NT2/D1 (cell line): Measurements from ENCODE around the gene TYMP.

Experiments
- SUZ12 ChIP-seq: IDR thresholded peaks from 2 replicates; pipeline ENCODE4 v1.6.1; 2011; ENCODE audit not compliant: insufficient read length, insufficient read depth; ENCODE audit errors: extremely low read depth
- ZNF274 ChIP-seq: IDR thresholded peaks from 2 replicates; pipeline ENCODE4 v1.6.1; 2011; ENCODE audit warnings: mild to moderate bottlenecking, low read depth, low read length

DNA sequence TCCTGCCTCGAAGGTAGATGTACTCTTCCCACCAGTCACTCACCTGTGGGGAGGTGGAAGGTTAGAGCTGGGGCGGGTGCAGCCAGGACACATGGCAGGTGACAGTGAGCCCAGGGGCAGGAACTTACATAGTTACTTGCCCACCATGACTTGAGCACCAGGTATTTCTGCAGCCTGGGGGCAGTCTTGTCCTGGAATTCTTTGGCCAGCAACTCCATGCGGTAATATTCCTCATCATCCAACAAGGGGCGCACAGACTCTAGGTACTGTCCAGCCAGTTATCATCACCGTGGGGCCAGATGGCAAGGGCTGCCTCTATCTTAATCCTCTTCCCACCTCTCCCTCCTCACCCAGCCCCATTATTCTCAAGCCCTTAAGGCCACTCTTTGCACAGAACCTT lies 46.3 kb upstream of the TYMP start:
- no peak for TF ChIP-seq ZNF274
- no peak for TF ChIP-seq SUZ12
